T-cell (primary cell): ENCODE measurements around the gene UTS2B. TPM values are rescaled to one million over a fixed set of nuclear protein-coding genes. Genes with fewer than 3 reads are reported as not detected.

Experiments
- ATAC-seq, 4 experiments: fragments of 200-7000 bp in 3 of 4; fragments of 150-1000 bp in 1 of 4; cut with Tn5 transposase; replicated peaks in 1 of 4; 1 replicate in 3 of 4; 2 replicates in 1 of 4; pipeline ENCODE4 v1.10.0; 2021; ENCODE audit warnings: moderate library complexity in 3 of 4, mild to moderate bottlenecking in 2 of 4, moderate number of reproducible peaks in 1 of 4
- CTCF ChIA-PET, 2 donors: fragments of 300-600 bp; sonication (Branson Sonifier 250); formaldehyde crosslinking; loops; one replicate each; lab custom pipeline; 2022; ENCODE audit warnings: antibody characterized with exemption in 2 of 2; lab: Charles Lee
- POLR2A ChIA-PET, 2 donors: fragments of 300-600 bp; sonication (Branson Sonifier 250); formaldehyde crosslinking; loops; one replicate each; lab custom pipeline; 2022; ENCODE audit warnings: antibody characterized with exemption in 2 of 2; lab: Charles Lee
- DNase-seq, 35 experiments: peaks; one replicate each; pipeline versions ENCODE4 v3.0.0 to v3.0.0-alpha.2; 2013 to 2023
- H3K27ac ChIP-seq: one replicate; pipeline ENCODE4 v1.5.1; 2013; ENCODE audit warnings: low read length
- H3K27me3 ChIP-seq, 2 experiments: replicated peaks in 1 of 2; 1 replicate in 1 of 2; 2 replicates in 1 of 2; pipeline versions ENCODE4 v1.6.1 to v1.7.0; 2013; ENCODE audit warnings: low read length in 1 of 2, mixed read lengths in 1 of 2; ENCODE audit not compliant: control insufficient read depth in 2 of 2, insufficient read depth in 2 of 2; ENCODE audit errors: extremely low read depth in 1 of 2
- H3K36me3 ChIP-seq, 2 donors: 1 replicate in 1 of 2; 2 replicates in 1 of 2; pipeline versions ENCODE4 v1.6.1 to v1.7.0; 2013; ENCODE audit warnings: low read length in 1 of 2; ENCODE audit not compliant: control insufficient read depth in 2 of 2, insufficient read depth in 1 of 2; ENCODE audit errors: extremely low read depth in 1 of 2
- H3K4me1 ChIP-seq, 2 experiments: 1 replicate in 1 of 2; 2 replicates in 1 of 2; pipeline versions ENCODE4 v1.6.1 to v1.7.0; 2013; ENCODE audit warnings: low read length in 2 of 2, mixed read lengths in 1 of 2; ENCODE audit not compliant: insufficient read depth in 2 of 2, control insufficient read depth in 1 of 2; ENCODE audit errors: extremely low read depth in 1 of 2
- H3K4me3 ChIP-seq, 2 donors: 1 replicate in 1 of 2; 2 replicates in 1 of 2; pipeline versions ENCODE4 v1.5.1 to v1.7.0; 2013; ENCODE audit warnings: mild to moderate bottlenecking in 2 of 2, low read length in 1 of 2, moderate library complexity in 1 of 2; ENCODE audit not compliant: control insufficient read depth in 1 of 2; ENCODE audit errors: extremely low read depth in 1 of 2
- H3K9me3 ChIP-seq: 2 replicates; pipeline ENCODE4 v1.7.0; 2013
- H3K27ac Mint-ChIP-seq, 2 donors: one replicate each; pipeline ENCODE4 v1.8.0; 2020 to 2021; ENCODE audit warnings: mild to moderate bottlenecking in 2 of 2, mixed read lengths in 2 of 2
- H3K27me3 Mint-ChIP-seq, 2 donors: one replicate each; pipeline ENCODE4 v1.8.0; 2021 to 2022; ENCODE audit warnings: mixed read lengths in 2 of 2
- H3K36me3 Mint-ChIP-seq: one replicate; pipeline ENCODE4 v1.8.0; 2021; ENCODE audit warnings: mixed read lengths
- H3K4me1 Mint-ChIP-seq, 3 donors: one replicate each; pipeline ENCODE4 v1.8.0; 2020 to 2022; ENCODE audit warnings: mixed read lengths in 3 of 3, mild to moderate bottlenecking in 1 of 3
- H3K4me3 Mint-ChIP-seq, 3 donors: one replicate each; pipeline ENCODE4 v1.8.0; 2020 to 2022; ENCODE audit warnings: mild to moderate bottlenecking in 3 of 3, mixed read lengths in 3 of 3, moderate library complexity in 3 of 3
- H3K9me3 Mint-ChIP-seq, 3 donors: one replicate each; pipeline ENCODE4 v1.8.0; 2020 to 2022; ENCODE audit warnings: mixed read lengths in 3 of 3
- WGBS: methylation state at CpG from one replicate; pipeline ENCODE4 v1.1.5; 2013; ENCODE audit warnings: missing lambda C conversion rate; ENCODE audit not compliant: insufficient coverage; 5-methylcytosine and 5-hydroxymethylcytosine counted together
- total RNA-seq, 35 experiments: library from RNA in 6 of 35; stranded (reverse) in 6 of 35; fragments of 120-200 nt in 1 of 35; gene quantifications; one replicate each; pipeline versions ENCODE4 v1.2.1 to v1.2.4 and lab custom pipeline; 2013 to 2026

UTS2B gene
- total RNA-seq, 5 donors from 2014 or later (not counting 1 experiment from before 2014, with no cell fraction given): 0.32 to 0.36 TPM; not detected in 3

GRCh38 chr3:191263850-191264249 is 66.5 kb downstream of the UTS2B start:
- Mint-ChIP-seq H3K4me3 (no peak overlapping the region), H3K36me3 (no peaks in the 10 kb centered on the region), H3K4me1 (peaks cover 0 to 1% (median 0%) of the 10 kb centered on the region in 3 donors), H3K27me3 (no peaks in the 10 kb centered on the region), H3K9me3 (no peaks in the 10 kb centered on the region), H3K27ac (no peak overlapping the region)
- Histone ChIP-seq H3K27ac (no peak overlapping the region), H3K4me1 (no peaks in the 10 kb centered on the region), H3K36me3 (no peaks in the 10 kb centered on the region), H3K9me3 (no peaks in the 10 kb centered on the region), H3K27me3 (no peaks in the 10 kb centered on the region), H3K4me3 (no peak overlapping the region)
- CTCF ChIA-PET: no interaction called here
- WGBS: no CpG with 5 or more reads among the region's 3 CpGs
- ATAC-seq (no peak), DNase-seq (no peak)
- POLR2A ChIA-PET: no interaction called here

- DNase-seq: no peak
- no peaks in the 10 kb centered on the region for H3K27me3 Mint-ChIP-seq
- Histone ChIP-seq H3K27me3 (no peaks in the 10 kb centered on the region), H3K4me1 (no peaks in the 10 kb centered on the region), H3K27ac (no peak overlapping the region), H3K9me3 (no peaks in the 10 kb centered on the region), H3K36me3 (no peaks in the 10 kb centered on the region), H3K4me3 (no peak overlapping the region)
- H3K4me1 Mint-ChIP-seq: peaks cover 0 to 3% (median 0%) of the 10 kb centered on the region in 3 donors
- no peak overlapping the region for H3K4me3 Mint-ChIP-seq
- no peak overlapping the region for H3K27ac Mint-ChIP-seq
- no peaks in the 10 kb centered on the region for H3K9me3 Mint-ChIP-seq
- no peaks in the 10 kb centered on the region for H3K36me3 Mint-ChIP-seq
- no peak for ATAC-seq
- ChIA-PET CTCF (no interaction called here), POLR2A (no interaction called here)
These were observed 67.0 kb downstream of the UTS2B start for GRCh38 chr3:191263365-191263764.

- POLR2A ChIA-PET: no interaction called here
- H3K9me3 Mint-ChIP-seq: no peaks in the 10 kb centered on the region
- Histone ChIP-seq H3K27ac (no peak overlapping the region), H3K4me1 (no peaks in the 10 kb centered on the region), H3K36me3 (no peaks in the 10 kb centered on the region), H3K27me3 (no peaks in the 10 kb centered on the region), H3K4me3 (no peak overlapping the region), H3K9me3 (no peaks in the 10 kb centered on the region)
- H3K27me3 Mint-ChIP-seq: no peaks in the 10 kb centered on the region
- ATAC-seq (no peak), DNase-seq (no peak)
- no peak overlapping the region for H3K4me3 Mint-ChIP-seq
- no CpG with 5 or more reads among the region's 1 CpG for WGBS
- no peak overlapping the region for H3K27ac Mint-ChIP-seq
- CTCF ChIA-PET: no interaction called here
- H3K36me3 Mint-ChIP-seq: no peaks in the 10 kb centered on the region
- peaks cover 0 to 3% (median 0%) of the 10 kb centered on the region in 3 donors for H3K4me1 Mint-ChIP-seq
These were observed 67.7 kb downstream of the UTS2B start for GRCh38 chr3:191262650-191263049.

GRCh38 chr3:191261304-191261638 is 69.1 kb downstream of the UTS2B start:
- ChIA-PET CTCF (no interaction called here), POLR2A (no interaction called here)
- Mint-ChIP-seq H3K4me1 (peaks cover 0 to 3% (median 0%) of the 10 kb centered on the region in 3 donors), H3K9me3 (no peaks in the 10 kb centered on the region), H3K27ac (no peak overlapping the region), H3K4me3 (no peak overlapping the region), H3K36me3 (no peaks in the 10 kb centered on the region), H3K27me3 (no peaks in the 10 kb centered on the region)
- no peaks in the 10 kb centered on the region for H3K27me3 ChIP-seq
- DNase-seq: no peak
- H3K9me3 ChIP-seq: no peaks in the 10 kb centered on the region
- no peaks in the 10 kb centered on the region for H3K4me1 ChIP-seq
- no peak for ATAC-seq
- no peak overlapping the region for H3K27ac ChIP-seq
- no peak overlapping the region for H3K4me3 ChIP-seq
- H3K36me3 ChIP-seq: no peaks in the 10 kb centered on the region

- H3K9me3 Mint-ChIP-seq: no peaks in the 10 kb centered on the region
- no peak overlapping the region for H3K27ac Mint-ChIP-seq
- no peak for DNase-seq
- WGBS: 89% methylated on average over 7 of the region's 11 CpGs
- H3K36me3 Mint-ChIP-seq: no peaks in the 10 kb centered on the region
- H3K9me3 ChIP-seq: no peaks in the 10 kb centered on the region
- H3K27ac ChIP-seq: no peak overlapping the region
- H3K36me3 ChIP-seq: no peaks in the 10 kb centered on the region
- ATAC-seq: no peak
- H3K27me3 ChIP-seq: no peaks in the 10 kb centered on the region
- H3K27me3 Mint-ChIP-seq: no peaks in the 10 kb centered on the region
- H3K4me1 ChIP-seq: no peaks in the 10 kb centered on the region
- H3K4me3 Mint-ChIP-seq: no peak overlapping the region
- no peak overlapping the region for H3K4me3 ChIP-seq
- ChIA-PET POLR2A (interaction anchor here in 1 of 2 donors (0.6 kb wide), 1 partner anchor 55 kb away, joined by 4 read pairs; no protein-coding TSS in a partner anchor), CTCF (no interaction called here)
- peaks cover 0 to 3% (median 0%) of the 10 kb centered on the region in 3 donors for H3K4me1 Mint-ChIP-seq
These were observed 69.7 kb downstream of the UTS2B start for GRCh38 chr3:191260431-191261303.

- no peaks in the 10 kb centered on the region for H3K27me3 ChIP-seq
- WGBS: 20% methylated on average over 1 of the region's 1 CpG
- ATAC-seq (no peak), DNase-seq (no peak)
- Mint-ChIP-seq H3K4me1 (peaks cover 0 to 3% (median 0%) of the 10 kb centered on the region in 3 donors), H3K27ac (no peak overlapping the region), H3K9me3 (no peaks in the 10 kb centered on the region), H3K36me3 (no peaks in the 10 kb centered on the region), H3K4me3 (no peak overlapping the region), H3K27me3 (no peaks in the 10 kb centered on the region)
- CTCF ChIA-PET: no interaction called here
- H3K9me3 ChIP-seq: no peaks in the 10 kb centered on the region
- no peaks in the 10 kb centered on the region for H3K36me3 ChIP-seq
- no peak overlapping the region for H3K4me3 ChIP-seq
- POLR2A ChIA-PET: no interaction called here
- no peaks in the 10 kb centered on the region for H3K4me1 ChIP-seq
- H3K27ac ChIP-seq: no peak overlapping the region
These were observed 70.8 kb downstream of the UTS2B start for GRCh38 chr3:191259486-191259885.
